ENCODE data around the gene SSC5D.

Gene SSC5D

DNA sequence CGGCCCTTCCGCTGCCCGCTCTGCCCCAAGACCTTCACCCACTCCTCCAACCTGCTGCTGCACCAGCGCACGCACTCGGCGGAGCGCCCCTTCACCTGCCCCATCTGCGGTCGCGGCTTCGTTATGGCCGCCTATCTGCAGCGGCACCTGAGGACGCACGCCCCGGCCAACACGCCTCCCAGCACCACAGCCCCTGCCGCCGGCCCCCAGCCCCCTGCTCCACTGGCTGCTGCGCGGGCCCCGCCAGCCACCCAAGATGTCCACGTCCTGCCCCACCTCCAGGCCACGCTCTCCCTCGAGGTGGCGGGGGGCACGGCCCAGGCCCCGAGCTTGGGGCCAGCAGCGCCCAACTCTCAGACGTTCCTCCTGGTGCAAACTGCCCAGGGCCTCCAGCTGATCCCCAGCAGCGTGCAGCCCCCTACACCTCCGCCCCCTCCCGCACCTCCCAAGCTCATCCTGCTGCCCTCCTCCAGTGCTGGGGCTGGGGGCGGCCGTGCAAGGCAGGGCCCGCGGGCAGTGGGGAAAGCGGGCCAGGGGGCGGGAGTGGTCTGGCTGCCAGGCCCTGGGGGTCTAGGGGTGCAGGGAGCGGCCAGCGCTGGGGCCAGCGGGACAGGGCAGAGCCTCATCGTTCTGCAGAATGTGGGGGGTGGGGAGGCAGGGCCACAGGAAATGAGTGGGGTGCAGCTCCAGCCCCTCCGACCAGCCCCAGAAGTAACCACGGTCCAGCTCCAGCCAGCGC, 5.1 kb upstream of the SSC5D start:
- Mint-ChIP-seq H3K9me3 (no peaks in the 10 kb centered on the region), H3K36me3 (ENCODE audit: low read depth) (peaks cover 7% of the 10 kb centered on the region), H3K4me3 (no peak overlapping the region), H3K27ac (no peak overlapping the region), H3K27me3 (ENCODE audit: low read depth, poor library complexity) (peaks cover 3% of the 10 kb centered on the region), H3K4me1 (peaks cover 49% of the 10 kb centered on the region)
- TF ChIP-seq, protein P1, sequence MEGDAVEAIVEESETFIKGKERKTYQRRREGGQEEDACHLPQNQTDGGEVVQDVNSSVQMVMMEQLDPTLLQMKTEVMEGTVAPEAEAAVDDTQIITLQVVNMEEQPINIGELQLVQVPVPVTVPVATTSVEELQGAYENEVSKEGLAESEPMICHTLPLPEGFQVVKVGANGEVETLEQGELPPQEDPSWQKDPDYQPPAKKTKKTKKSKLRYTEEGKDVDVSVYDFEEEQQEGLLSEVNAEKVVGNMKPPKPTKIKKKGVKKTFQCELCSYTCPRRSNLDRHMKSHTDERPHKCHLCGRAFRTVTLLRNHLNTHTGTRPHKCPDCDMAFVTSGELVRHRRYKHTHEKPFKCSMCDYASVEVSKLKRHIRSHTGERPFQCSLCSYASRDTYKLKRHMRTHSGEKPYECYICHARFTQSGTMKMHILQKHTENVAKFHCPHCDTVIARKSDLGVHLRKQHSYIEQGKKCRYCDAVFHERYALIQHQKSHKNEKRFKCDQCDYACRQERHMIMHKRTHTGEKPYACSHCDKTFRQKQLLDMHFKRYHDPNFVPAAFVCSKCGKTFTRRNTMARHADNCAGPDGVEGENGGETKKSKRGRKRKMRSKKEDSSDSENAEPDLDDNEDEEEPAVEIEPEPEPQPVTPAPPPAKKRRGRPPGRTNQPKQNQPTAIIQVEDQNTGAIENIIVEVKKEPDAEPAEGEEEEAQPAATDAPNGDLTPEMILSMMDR (IDR thresholded peaks at IDR 0.05) = no peak
- DNase-seq = no peak

DNA sequence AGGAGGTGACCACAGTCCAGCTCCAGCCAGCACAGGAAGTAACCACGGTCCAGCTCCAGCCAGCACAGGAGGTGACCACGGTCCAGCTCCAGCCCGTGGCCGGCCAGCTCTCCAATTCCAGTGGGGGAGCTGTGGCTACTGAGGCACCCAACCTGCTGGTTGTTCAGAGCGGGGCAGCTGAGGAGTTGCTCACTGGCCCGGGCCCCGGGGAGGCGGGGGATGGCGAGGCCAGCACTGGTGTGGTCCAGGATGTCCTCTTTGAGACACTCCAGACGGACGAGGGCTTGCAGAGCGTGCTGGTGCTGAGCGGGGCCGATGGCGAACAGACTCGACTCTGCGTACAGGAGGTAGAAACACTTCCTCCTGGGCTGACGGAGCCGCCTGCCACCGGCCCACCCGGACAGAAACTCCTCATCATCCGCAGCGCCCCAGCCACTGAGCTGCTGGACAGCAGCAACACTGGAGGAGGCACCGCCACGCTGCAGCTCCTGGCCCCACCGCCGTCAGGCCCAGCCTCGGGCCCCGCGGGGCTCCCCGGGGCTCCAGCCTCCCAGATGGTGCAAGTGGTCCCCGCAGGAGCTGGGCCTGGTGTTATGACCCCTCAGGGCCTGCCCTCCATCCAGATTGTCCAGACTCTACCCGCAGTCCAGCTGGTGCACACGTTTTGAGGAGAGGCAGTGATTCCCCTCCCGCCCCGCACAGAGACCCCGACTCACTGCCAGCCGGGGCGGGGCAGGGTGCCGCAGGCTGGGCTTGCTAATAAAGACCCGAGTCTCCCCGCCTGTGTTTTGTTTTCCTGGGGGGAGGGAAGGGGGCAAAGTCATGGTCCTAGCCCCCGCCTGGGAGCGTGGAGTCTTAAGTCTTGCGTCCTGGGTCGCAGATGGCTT, 4.3 kb upstream of the SSC5D start:
- DNase-seq = no peak
- peak overlapping the region; percentile 73 for H3K4me3 Mint-ChIP-seq
- peaks cover 46% of the 10 kb centered on the region for H3K4me1 Mint-ChIP-seq

DNA sequence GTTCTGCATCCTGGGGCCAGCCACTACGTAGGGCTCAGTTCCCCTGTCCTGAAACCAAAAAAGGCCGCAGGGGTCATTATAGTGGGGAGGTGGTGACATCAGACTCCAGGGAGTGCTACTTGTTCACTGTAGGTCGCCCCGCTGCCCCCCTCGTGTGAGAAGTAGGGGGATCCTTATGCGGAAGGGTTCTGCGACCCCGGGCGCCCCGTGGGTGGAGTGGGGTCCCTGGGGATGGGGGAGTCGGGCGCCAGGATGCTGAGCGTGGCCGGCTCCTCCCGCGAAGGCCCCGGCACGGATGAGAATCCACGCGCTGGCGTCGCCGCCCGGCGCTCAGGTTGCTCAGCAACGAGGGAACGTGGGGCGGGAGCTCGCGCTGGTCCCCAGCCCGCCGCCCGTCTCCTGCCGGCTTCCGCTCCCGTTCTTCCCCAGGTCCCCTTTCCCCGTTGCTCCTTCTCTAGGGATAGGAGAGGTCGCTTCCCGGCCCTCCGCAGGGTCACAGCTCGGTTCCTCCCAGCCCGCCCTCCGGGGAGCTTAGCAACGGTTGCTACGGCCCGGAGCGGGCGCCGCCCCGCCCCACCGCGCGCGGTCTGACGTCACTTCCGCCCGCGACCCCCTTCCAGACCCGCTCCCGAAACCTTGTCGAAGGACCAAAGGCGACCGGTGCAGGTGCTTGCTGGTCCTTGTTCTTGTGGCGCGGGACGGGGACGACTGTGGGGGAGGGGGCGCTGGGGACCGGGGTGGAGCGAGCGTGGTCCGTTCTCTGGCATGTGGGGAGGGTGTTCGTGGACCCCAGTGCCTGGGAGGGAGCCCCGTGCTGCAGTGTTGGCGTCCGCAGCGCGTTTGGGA, 3.4 kb upstream of the SSC5D start, which contains the start of gene NAT14:
Gene NAT14, plus strand, starts transcription at position 596 of the 846 bp plus-strand sequence. CDS start 521 bp downstream, outside the sequence.
- H3K4me3 Mint-ChIP-seq = peak within 1 kb of the TSS; percentile 91
- H3K4me1 Mint-ChIP-seq = peaks cover 37% of the 10 kb centered on the region
- H3K9me3 Mint-ChIP-seq = no peaks in the 10 kb centered on the region
- peak within 1 kb of the TSS; percentile 6 for H3K27ac Mint-ChIP-seq
- TF ChIP-seq, protein P1 (IDR thresholded peaks at IDR 0.05) = no peak
- peaks cover 2% of the 10 kb centered on the region for H3K36me3 Mint-ChIP-seq (ENCODE audit: low read depth)
- DNase-seq = peak; percentile 94
- H3K27me3 Mint-ChIP-seq (ENCODE audit: low read depth, poor library complexity) = peaks cover 3% of the 10 kb centered on the region

More for the DNA sequence above, 4.3 kb upstream of the SSC5D start:
- Mint-ChIP-seq H3K27me3 (ENCODE audit: low read depth, poor library complexity) (peaks cover 3% of the 10 kb centered on the region), H3K27ac (no peak overlapping the region), H3K36me3 (ENCODE audit: low read depth) (peaks cover 7% of the 10 kb centered on the region), H3K9me3 (no peaks in the 10 kb centered on the region)
- TF ChIP-seq, protein P1 (IDR thresholded peaks at IDR 0.05) = no peak

DNA sequence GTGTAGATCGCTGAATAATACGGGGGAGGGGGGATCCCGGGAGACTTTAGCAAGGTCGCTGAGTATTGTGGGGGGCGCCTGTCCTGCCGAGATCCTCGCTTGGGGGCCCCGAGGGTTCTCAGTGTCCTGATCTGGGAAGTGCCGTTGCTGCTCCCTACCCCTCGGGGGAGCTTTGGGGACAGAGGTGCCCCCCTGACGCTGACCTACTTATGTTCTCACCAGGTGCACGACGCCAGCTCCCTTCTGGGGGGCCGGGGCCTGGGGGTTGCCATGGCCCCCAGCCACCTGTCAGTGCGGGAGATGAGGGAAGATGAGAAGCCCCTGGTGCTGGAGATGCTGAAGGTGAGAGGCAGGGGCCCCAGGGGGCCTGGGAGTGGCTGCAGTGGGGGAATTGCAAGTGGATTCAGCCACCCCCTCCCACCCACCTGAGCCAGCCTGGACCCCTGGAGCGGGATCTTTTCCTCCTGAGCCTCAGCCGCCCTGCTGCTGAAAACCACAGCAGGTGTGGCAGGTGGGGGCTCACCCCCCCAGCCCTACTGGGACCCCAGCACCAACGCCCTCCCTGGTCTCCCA, 2.7 kb upstream of the SSC5D start:
- TF ChIP-seq, protein P1 (IDR thresholded peaks at IDR 0.05) = no peak
- H3K27me3 Mint-ChIP-seq (ENCODE audit: low read depth, poor library complexity) = peaks cover 3% of the 10 kb centered on the region
- H3K27ac Mint-ChIP-seq = no peak overlapping the region
- no peak for DNase-seq
- peak overlapping the region; percentile 91 for H3K4me3 Mint-ChIP-seq
- H3K4me1 Mint-ChIP-seq = peaks cover 31% of the 10 kb centered on the region
- H3K36me3 Mint-ChIP-seq (ENCODE audit: low read depth) = no peaks in the 10 kb centered on the region
- H3K9me3 Mint-ChIP-seq = no peaks in the 10 kb centered on the region

Measured in nephron progenitor cell (in vitro differentiated cells).